HCT116 (cell line): ENCODE data around the gene NEUROD6. TPM values are rescaled to one million over a fixed set of nuclear protein-coding genes. Genes with fewer than 3 reads are reported as not detected.

Source experiments
- ATAC-seq: fragments of 200-7000 bp; cut with Tn5 transposase; 2 replicates; pipeline ENCODE4 v1.9.1; 2020; ENCODE audit warnings: mild to moderate bottlenecking, moderate library complexity
- BruUV-seq: library from RNA; stranded (reverse); fragments of 400-500 nt; replicated peaks from 2 replicates; lab custom pipeline; 2021; lab: Mats Ljungman, UMichigan
- CTCF ChIA-PET: fragments of 300-600 bp; sonication (Branson Sonifier 250); formaldehyde crosslinking; loops from one replicate; lab custom pipeline; 2021; ENCODE audit warnings: antibody characterized with exemption; lab: Charles Lee
- POLR2A ChIA-PET: fragments of 300-600, 350-600 bp; sonication (Branson Sonifier 250); formaldehyde crosslinking; loops from one replicate; lab custom pipeline; 2021; ENCODE audit warnings: antibody characterized with exemption; lab: Charles Lee
- RAD21 ChIA-PET, 2 experiments: fragments of 300-600 bp; sonication (Branson Sonifier 250); formaldehyde crosslinking; loops; one replicate each; lab custom pipeline; 2023; ENCODE audit warnings: low total read pairs in 2 of 2; ENCODE audit not compliant: uncharacterized antibody in 2 of 2, unreplicated experiment in 2 of 2, low non-redundant PET in 1 of 2; lab: Charles Lee
- DNase-seq: peaks from one replicate; pipeline ENCODE4 v3.0.0-alpha.2; 2010; ENCODE audit warnings: low read depth, low spot score
- H2AFZ ChIP-seq: fragments of 200-600 bp; shearing (Covaris generic), sonication (generic); 2 replicates; pipeline ENCODE4 v1.6.1; 2017; ENCODE audit warnings: low read depth, mixed run types, mixed read lengths, antibody characterized with exemption, low read length; ENCODE audit not compliant: poor library complexity, severe bottlenecking
- H3K27ac ChIP-seq: 2 replicates; pipeline ENCODE4 v1.5.1; 2012; ENCODE audit warnings: low read depth, low read length
- H3K27me3 ChIP-seq: fragments of 200-600 bp; sonication (generic); 2 replicates; pipeline ENCODE4 v1.6.1; 2016; ENCODE audit warnings: mixed run types, low read length, mixed read lengths; ENCODE audit not compliant: insufficient read depth
- H3K36me3 ChIP-seq, 2 experiments: fragments of 200-500 bp in 1 of 2; fragments of 200-600 bp in 1 of 2; sonication (Bioruptor generic) in 1 of 2; sonication (generic) in 1 of 2; 2 replicates each; pipeline versions ENCODE4 v1.5.1 to v1.6.1; 2014 to 2016; ENCODE audit warnings: low read length in 2 of 2, inconsistent platforms in 1 of 2, mixed read lengths in 1 of 2, mixed run types in 1 of 2; ENCODE audit not compliant: insufficient read depth in 2 of 2, control insufficient read depth in 1 of 2
- H3K4me1 ChIP-seq, 2 experiments: fragments of 200-600 bp in 1 of 2; sonication (generic) in 1 of 2; 2 replicates each; pipeline versions ENCODE4 v1.5.1 to v1.6.1; 2012 to 2017; ENCODE audit warnings: low read length in 2 of 2, inconsistent platforms in 1 of 2, mild to moderate bottlenecking in 1 of 2, mixed read lengths in 1 of 2, mixed run types in 1 of 2, moderate library complexity in 1 of 2; ENCODE audit not compliant: insufficient read depth in 2 of 2, control insufficient read depth in 1 of 2
- H3K4me2 ChIP-seq: fragments of 200-600 bp; sonication (generic); 2 replicates; pipeline ENCODE4 v1.6.1; 2017; ENCODE audit warnings: mixed run types, low read length, mixed read lengths
- H3K4me3 ChIP-seq, 2 experiments: fragments of 200-600 bp in 1 of 2; sonication (generic) in 1 of 2; replicated peaks in 1 of 2; 2 replicates each; pipeline ENCODE4 v1.5.1; 2011 to 2016; ENCODE audit warnings: low read length in 2 of 2, control low read depth in 1 of 2, low read depth in 1 of 2, mild to moderate bottlenecking in 1 of 2, mixed read lengths in 1 of 2, mixed run types in 1 of 2
- H3K79me2 ChIP-seq: fragments of 200-600 bp; sonication (generic); 2 replicates; pipeline ENCODE4 v1.6.1; 2017; ENCODE audit warnings: mild to moderate bottlenecking, mixed run types, low read length, moderate library complexity, mixed read lengths; ENCODE audit not compliant: insufficient read depth
- H3K9ac ChIP-seq: fragments of 200-600 bp; sonication (generic); 2 replicates; pipeline ENCODE4 v1.6.1; 2016; ENCODE audit warnings: low read length, mixed read lengths
- H3K9me2 ChIP-seq: fragments of 200-600 bp; sonication (generic), shearing (Covaris generic); 2 replicates; pipeline ENCODE4 v1.6.1; 2017; ENCODE audit warnings: mixed run types, mild to moderate bottlenecking, moderate library complexity; ENCODE audit not compliant: insufficient read depth
- H3K9me3 ChIP-seq, 2 experiments: fragments of 200-500 bp in 1 of 2; fragments of 200-600 bp in 1 of 2; sonication (Bioruptor generic) in 1 of 2; sonication (generic) in 1 of 2; 2 replicates each; pipeline ENCODE4 v1.6.1; 2014 to 2017; ENCODE audit warnings: low read length in 2 of 2, mixed read lengths in 2 of 2, inconsistent platforms in 1 of 2, low read depth in 1 of 2, mild to moderate bottlenecking in 1 of 2, mixed run types in 1 of 2, moderate library complexity in 1 of 2; ENCODE audit not compliant: control insufficient read depth in 1 of 2, insufficient read depth in 1 of 2
- H4K20me1 ChIP-seq: fragments of 200-600 bp; sonication (generic), shearing (Covaris generic); 2 replicates; pipeline ENCODE4 v1.6.1; 2017; ENCODE audit warnings: mixed run types, mild to moderate bottlenecking, moderate library complexity; ENCODE audit not compliant: insufficient read depth
- CBX3 ChIP-seq: IDR thresholded peaks from 2 replicates; pipeline ENCODE4 v1.6.1; 2012; ENCODE audit warnings: low read depth
- ELF1 ChIP-seq: IDR thresholded peaks from 2 replicates; pipeline ENCODE4 v1.6.1; 2012; ENCODE audit warnings: low read depth, borderline replicate concordance
- EZH2 ChIP-seq: fragments of 200-600 bp; sonication (generic); IDR thresholded peaks from 2 replicates; pipeline ENCODE4 v1.6.1; 2017; ENCODE audit warnings: antibody characterized with exemption, mixed run types
- JUND ChIP-seq: IDR thresholded peaks from 2 replicates; pipeline ENCODE4 v1.6.1; 2012
- POLR2A ChIP-seq: IDR thresholded peaks from 2 replicates; pipeline ENCODE4 v1.7.0; 2011; ENCODE audit warnings: borderline replicate concordance; ENCODE audit not compliant: insufficient read depth, insufficient read length; ENCODE audit errors: extremely low read depth
- POLR2AphosphoS5 ChIP-seq: IDR thresholded peaks from 2 replicates; pipeline ENCODE4 v1.6.1; 2011; ENCODE audit warnings: mild to moderate bottlenecking, low read depth, low read length, moderate library complexity
- SIN3A ChIP-seq: IDR thresholded peaks from 2 replicates; pipeline ENCODE4 v1.6.1; 2012; ENCODE audit warnings: low read depth
- SP1 ChIP-seq: IDR thresholded peaks from 2 replicates; pipeline ENCODE4 v1.6.1; 2012; ENCODE audit warnings: low read depth
- TCF7L2 ChIP-seq: IDR thresholded peaks from 2 replicates; pipeline ENCODE4 v1.7.0; 2011; ENCODE audit warnings: borderline replicate concordance, inconsistent platforms; ENCODE audit not compliant: insufficient read depth, insufficient read length; ENCODE audit errors: extremely low read depth
- ZFX ChIP-seq: fragments of 450-650 bp; IDR thresholded peaks from 2 replicates; pipeline ENCODE4 v1.6.1; 2017
- intact Hi-C: fragments of 100-400 bp; cut with micrococcal nuclease; formaldehyde crosslinking; loops from 2 replicates; pipeline ENCODE4 v1.10.0; 2022
- total RNA-seq: library from RNA; stranded (reverse); gene quantifications from one replicate; pipeline ENCODE4 v1.2.1, GENCODE V29; 2021; ENCODE audit not compliant: unreplicated experiment
- TF ChIP-seq, protein P1 (sequence below): IDR thresholded peaks from 2 replicates; pipeline ENCODE4 v1.6.1; 2011; ENCODE audit warnings: mild to moderate bottlenecking, low read length, moderate library complexity; ENCODE audit not compliant: insufficient replicate concordance; ENCODE audit errors: extremely low read depth
- TF ChIP-seq, protein P2 (sequence below): IDR thresholded peaks from 2 replicates; pipeline ENCODE4 v1.6.1; 2012
- TF ChIP-seq, protein P3 (sequence below), 3 experiments: fragments of 200-600 bp in 1 of 3; sonication (generic) in 1 of 3; IDR thresholded peaks in 2 of 3; conservative IDR thresholded peaks in 1 of 3; 2 replicates each; pipeline ENCODE4 v1.5.1; 2012 to 2017; ENCODE audit warnings: low read depth in 2 of 3, low read length in 2 of 3, antibody characterized with exemption in 1 of 3, borderline replicate concordance in 1 of 3, control low read depth in 1 of 3, mild to moderate bottlenecking in 1 of 3, mixed read lengths in 1 of 3, mixed run types in 1 of 3, moderate library complexity in 1 of 3; ENCODE audit not compliant: insufficient read depth in 1 of 3
- TF ChIP-seq, protein P4 (sequence below): IDR thresholded peaks from 2 replicates; pipeline ENCODE4 v1.6.1; 2012
- TF ChIP-seq, protein P5 (sequence below): IDR thresholded peaks from 2 replicates; pipeline ENCODE4 v1.6.1; 2012; ENCODE audit warnings: low read depth

The NEUROD6 gene
- total RNA-seq, 1 experiment from 2014 or later = not detected

DNA sequence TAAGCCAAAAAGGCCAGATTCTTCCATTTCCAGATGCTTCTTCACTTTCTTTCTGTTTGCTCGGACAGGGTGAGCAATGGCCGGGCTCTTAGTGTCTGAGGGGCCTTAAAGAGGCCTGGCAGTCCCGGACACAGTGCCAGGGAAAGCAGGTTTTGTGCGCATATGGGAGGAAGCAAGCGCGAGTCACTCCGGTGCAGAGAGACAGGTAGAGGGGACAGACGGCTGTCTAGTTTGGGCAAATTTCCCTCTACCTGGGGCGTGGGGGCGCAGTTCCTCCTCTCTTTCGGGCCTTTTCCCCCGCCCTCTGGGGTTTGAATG is 4.7 kb downstream of the NEUROD6 start:
- no peak overlapping the region for H3K9ac ChIP-seq
- no peak overlapping the region for H3K4me2 ChIP-seq
- DNase-seq = no peak
- ATAC-seq = no peak
- H3K79me2 ChIP-seq = no peaks in the 10 kb centered on the region
- ChIA-PET RAD21 (no interaction called here), POLR2A (no interaction called here), CTCF (no interaction called here)
- BruUV-seq = no TSS peak
- H4K20me1 ChIP-seq = no peaks in the 10 kb centered on the region
- no peak overlapping the region for H2AFZ ChIP-seq
- no peaks in the 10 kb centered on the region for H3K9me2 ChIP-seq
- no peaks in the 10 kb centered on the region for H3K9me3 ChIP-seq
- TF ChIP-seq, protein P1, sequence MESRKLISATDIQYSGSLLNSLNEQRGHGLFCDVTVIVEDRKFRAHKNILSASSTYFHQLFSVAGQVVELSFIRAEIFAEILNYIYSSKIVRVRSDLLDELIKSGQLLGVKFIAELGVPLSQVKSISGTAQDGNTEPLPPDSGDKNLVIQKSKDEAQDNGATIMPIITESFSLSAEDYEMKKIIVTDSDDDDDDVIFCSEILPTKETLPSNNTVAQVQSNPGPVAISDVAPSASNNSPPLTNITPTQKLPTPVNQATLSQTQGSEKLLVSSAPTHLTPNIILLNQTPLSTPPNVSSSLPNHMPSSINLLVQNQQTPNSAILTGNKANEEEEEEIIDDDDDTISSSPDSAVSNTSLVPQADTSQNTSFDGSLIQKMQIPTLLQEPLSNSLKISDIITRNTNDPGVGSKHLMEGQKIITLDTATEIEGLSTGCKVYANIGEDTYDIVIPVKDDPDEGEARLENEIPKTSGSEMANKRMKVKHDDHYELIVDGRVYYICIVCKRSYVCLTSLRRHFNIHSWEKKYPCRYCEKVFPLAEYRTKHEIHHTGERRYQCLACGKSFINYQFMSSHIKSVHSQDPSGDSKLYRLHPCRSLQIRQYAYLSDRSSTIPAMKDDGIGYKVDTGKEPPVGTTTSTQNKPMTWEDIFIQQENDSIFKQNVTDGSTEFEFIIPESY = no peak
- TF ChIP-seq SP1 (no peak), JUND (no peak), TCF7L2 (no peak), ELF1 (no peak), ZFX (no peak), POLR2AphosphoS5 (no peak), SIN3A (no peak), CBX3 (no peak), POLR2A (no peak), EZH2 (no peak)
- TF ChIP-seq, protein P2, sequence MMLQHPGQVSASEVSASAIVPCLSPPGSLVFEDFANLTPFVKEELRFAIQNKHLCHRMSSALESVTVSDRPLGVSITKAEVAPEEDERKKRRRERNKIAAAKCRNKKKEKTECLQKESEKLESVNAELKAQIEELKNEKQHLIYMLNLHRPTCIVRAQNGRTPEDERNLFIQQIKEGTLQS = no peak
- TF ChIP-seq, protein P3, sequence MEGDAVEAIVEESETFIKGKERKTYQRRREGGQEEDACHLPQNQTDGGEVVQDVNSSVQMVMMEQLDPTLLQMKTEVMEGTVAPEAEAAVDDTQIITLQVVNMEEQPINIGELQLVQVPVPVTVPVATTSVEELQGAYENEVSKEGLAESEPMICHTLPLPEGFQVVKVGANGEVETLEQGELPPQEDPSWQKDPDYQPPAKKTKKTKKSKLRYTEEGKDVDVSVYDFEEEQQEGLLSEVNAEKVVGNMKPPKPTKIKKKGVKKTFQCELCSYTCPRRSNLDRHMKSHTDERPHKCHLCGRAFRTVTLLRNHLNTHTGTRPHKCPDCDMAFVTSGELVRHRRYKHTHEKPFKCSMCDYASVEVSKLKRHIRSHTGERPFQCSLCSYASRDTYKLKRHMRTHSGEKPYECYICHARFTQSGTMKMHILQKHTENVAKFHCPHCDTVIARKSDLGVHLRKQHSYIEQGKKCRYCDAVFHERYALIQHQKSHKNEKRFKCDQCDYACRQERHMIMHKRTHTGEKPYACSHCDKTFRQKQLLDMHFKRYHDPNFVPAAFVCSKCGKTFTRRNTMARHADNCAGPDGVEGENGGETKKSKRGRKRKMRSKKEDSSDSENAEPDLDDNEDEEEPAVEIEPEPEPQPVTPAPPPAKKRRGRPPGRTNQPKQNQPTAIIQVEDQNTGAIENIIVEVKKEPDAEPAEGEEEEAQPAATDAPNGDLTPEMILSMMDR (IDR thresholded peaks at IDR 0.05 in 2 of 3, conservative IDR thresholded peaks at IDR 0.05 in 1 of 3; ENCODE audit: borderline replicate concordance in 1 of 3, insufficient read depth in 1 of 3, low read depth in 2 of 3, low read length in 2 of 3) = no peak
- TF ChIP-seq, protein P4, sequence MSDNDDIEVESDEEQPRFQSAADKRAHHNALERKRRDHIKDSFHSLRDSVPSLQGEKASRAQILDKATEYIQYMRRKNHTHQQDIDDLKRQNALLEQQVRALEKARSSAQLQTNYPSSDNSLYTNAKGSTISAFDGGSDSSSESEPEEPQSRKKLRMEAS = no peak
- TF ChIP-seq, protein P5, sequence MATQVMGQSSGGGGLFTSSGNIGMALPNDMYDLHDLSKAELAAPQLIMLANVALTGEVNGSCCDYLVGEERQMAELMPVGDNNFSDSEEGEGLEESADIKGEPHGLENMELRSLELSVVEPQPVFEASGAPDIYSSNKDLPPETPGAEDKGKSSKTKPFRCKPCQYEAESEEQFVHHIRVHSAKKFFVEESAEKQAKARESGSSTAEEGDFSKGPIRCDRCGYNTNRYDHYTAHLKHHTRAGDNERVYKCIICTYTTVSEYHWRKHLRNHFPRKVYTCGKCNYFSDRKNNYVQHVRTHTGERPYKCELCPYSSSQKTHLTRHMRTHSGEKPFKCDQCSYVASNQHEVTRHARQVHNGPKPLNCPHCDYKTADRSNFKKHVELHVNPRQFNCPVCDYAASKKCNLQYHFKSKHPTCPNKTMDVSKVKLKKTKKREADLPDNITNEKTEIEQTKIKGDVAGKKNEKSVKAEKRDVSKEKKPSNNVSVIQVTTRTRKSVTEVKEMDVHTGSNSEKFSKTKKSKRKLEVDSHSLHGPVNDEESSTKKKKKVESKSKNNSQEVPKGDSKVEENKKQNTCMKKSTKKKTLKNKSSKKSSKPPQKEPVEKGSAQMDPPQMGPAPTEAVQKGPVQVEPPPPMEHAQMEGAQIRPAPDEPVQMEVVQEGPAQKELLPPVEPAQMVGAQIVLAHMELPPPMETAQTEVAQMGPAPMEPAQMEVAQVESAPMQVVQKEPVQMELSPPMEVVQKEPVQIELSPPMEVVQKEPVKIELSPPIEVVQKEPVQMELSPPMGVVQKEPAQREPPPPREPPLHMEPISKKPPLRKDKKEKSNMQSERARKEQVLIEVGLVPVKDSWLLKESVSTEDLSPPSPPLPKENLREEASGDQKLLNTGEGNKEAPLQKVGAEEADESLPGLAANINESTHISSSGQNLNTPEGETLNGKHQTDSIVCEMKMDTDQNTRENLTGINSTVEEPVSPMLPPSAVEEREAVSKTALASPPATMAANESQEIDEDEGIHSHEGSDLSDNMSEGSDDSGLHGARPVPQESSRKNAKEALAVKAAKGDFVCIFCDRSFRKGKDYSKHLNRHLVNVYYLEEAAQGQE = no peak
- no peak overlapping the region for H3K27ac ChIP-seq
- no peaks in the 10 kb centered on the region for H3K4me1 ChIP-seq
- peaks cover 15% of the 10 kb centered on the region for H3K27me3 ChIP-seq
- H3K36me3 ChIP-seq = no peaks in the 10 kb centered on the region
- intact Hi-C loops = no loop called here
- H3K4me3 ChIP-seq = no peak overlapping the region
